Endothelial cell of umbilical vein (primary cell): Measurements from ENCODE around the gene TEX35. TPM values are rescaled to one million over a fixed set of nuclear protein-coding genes. Genes with fewer than 3 reads are reported as not detected.

ENCODE experiments used
- BruUV-seq: library from RNA; stranded (reverse); fragments of 400-500 nt; replicated peaks from 2 replicates; lab custom pipeline; 2021; lab: Mats Ljungman, UMichigan
- CTCF ChIA-PET: fragments of 300-600, 350-600 bp; sonication (Branson Sonifier 250); formaldehyde crosslinking; loops from one replicate; lab custom pipeline; 2021; ENCODE audit warnings: antibody characterized with exemption, inconsistent platforms; lab: Charles Lee
- POLR2A ChIA-PET: fragments of 300-600, 350-600 bp; sonication (Branson Sonifier 250); formaldehyde crosslinking; loops from one replicate; lab custom pipeline; 2021; ENCODE audit warnings: antibody characterized with exemption, inconsistent platforms; lab: Charles Lee
- DNase-seq: peaks from one replicate; pipeline ENCODE4 v3.0.0-alpha.2; 2011; ENCODE audit warnings: low read depth, low spot score
- FAIRE-seq: peaks from 2 replicates; lab custom pipeline; 2011; peaks lifted over from hg19 to GRCh38; lab: Jason Lieb, UNC
- H2AFZ ChIP-seq: 2 replicates; pipeline ENCODE4 v1.6.0; 2012; ENCODE audit warnings: low read depth, low read length, control low read depth, inconsistent platforms
- H3K27ac ChIP-seq: 2 replicates; pipeline ENCODE4 v1.5.1; 2011; ENCODE audit warnings: low read depth, mild to moderate bottlenecking, control low read depth, low read length, moderate library complexity; ENCODE audit not compliant: insufficient read depth
- H3K27me3 ChIP-seq, 2 experiments: 2 replicates each; pipeline versions ENCODE4 v1.6.0 to v1.6.1; 2011; ENCODE audit warnings: low read length in 2 of 2, mixed read lengths in 1 of 2; ENCODE audit not compliant: control insufficient read depth in 2 of 2, insufficient read depth in 2 of 2
- H3K36me3 ChIP-seq, 2 experiments: 2 replicates in 1 of 2; 3 replicates in 1 of 2; pipeline ENCODE4 v1.5.1; 2011; ENCODE audit warnings: low read length in 2 of 2, mild to moderate bottlenecking in 1 of 2, moderate library complexity in 1 of 2; ENCODE audit not compliant: control insufficient read depth in 2 of 2, insufficient read depth in 2 of 2; ENCODE audit errors: extremely low read depth in 1 of 2
- H3K4me1 ChIP-seq: 3 replicates; pipeline ENCODE4 v1.5.1; 2011; ENCODE audit warnings: mild to moderate bottlenecking, low read length; ENCODE audit not compliant: control insufficient read depth, insufficient read depth; ENCODE audit errors: extremely low read depth
- H3K4me2 ChIP-seq: 2 replicates; pipeline ENCODE4 v1.6.1; 2011; ENCODE audit warnings: low read length, control low read depth, mixed read lengths; ENCODE audit not compliant: insufficient read depth
- H3K4me3 ChIP-seq, 3 experiments: fragments of 200-600 bp in 1 of 3; sonication (generic), shearing (Covaris generic) in 1 of 3; replicated peaks in 1 of 3; 2 replicates each; pipeline ENCODE4 v1.5.1; 2011 to 2016; ENCODE audit warnings: control low read depth in 3 of 3, low read length in 3 of 3, mild to moderate bottlenecking in 2 of 3, inconsistent platforms in 1 of 3, low read depth in 1 of 3, moderate library complexity in 1 of 3; ENCODE audit not compliant: insufficient read depth in 1 of 3
- H3K79me2 ChIP-seq: 2 replicates; pipeline ENCODE4 v1.6.0; 2012; ENCODE audit warnings: low read length, inconsistent platforms; ENCODE audit not compliant: control insufficient read depth, insufficient read depth
- H3K9ac ChIP-seq: replicated peaks from 2 replicates; pipeline ENCODE3; 2011; ENCODE audit warnings: low read length, control low read depth; ENCODE audit not compliant: insufficient read depth; ENCODE audit errors: extremely low read depth
- H3K9me1 ChIP-seq: replicated peaks from 3 replicates; pipeline ENCODE4 v1.6.0; 2011; ENCODE audit warnings: mild to moderate bottlenecking, low read length; ENCODE audit not compliant: control insufficient read depth, insufficient read depth; ENCODE audit errors: extremely low read depth
- H3K9me3 ChIP-seq: replicated peaks from 2 replicates; pipeline ENCODE4 v1.5.1; 2012; ENCODE audit warnings: low read length, inconsistent platforms; ENCODE audit not compliant: control insufficient read depth, insufficient read depth
- H4K20me1 ChIP-seq: replicated peaks from 2 replicates; pipeline ENCODE3; 2011; ENCODE audit warnings: mild to moderate bottlenecking, low read length; ENCODE audit not compliant: control insufficient read depth, insufficient read depth; ENCODE audit errors: extremely low read depth
- CTCF ChIP-seq, 2 donors: IDR thresholded peaks; 1 replicate in 1 of 2; 2 replicates in 1 of 2; pipeline ENCODE4 v1.5.1; 2011; ENCODE audit warnings: low read length in 2 of 2, mild to moderate bottlenecking in 2 of 2, moderate library complexity in 2 of 2, control low read depth in 1 of 2, inconsistent platforms in 1 of 2, low read depth in 1 of 2; ENCODE audit not compliant: insufficient read depth in 1 of 2; ENCODE audit errors: extremely low read depth in 1 of 2
- FOS ChIP-seq: IDR thresholded peaks from 2 replicates; pipeline ENCODE4 v1.6.1; 2011; ENCODE audit warnings: mild to moderate bottlenecking, low read length, moderate library complexity, borderline replicate concordance; ENCODE audit not compliant: insufficient read depth
- GATA2 ChIP-seq: IDR thresholded peaks from 2 replicates; pipeline ENCODE4 v1.7.0; 2011; ENCODE audit warnings: low read depth, mild to moderate bottlenecking, moderate library complexity, mixed read lengths, low read length; ENCODE audit not compliant: insufficient read length, insufficient read depth
- dilution Hi-C: fragments of 300-500 bp; cut with MboI; formaldehyde crosslinking; loops from one replicate; pipeline ENCODE4 v1.15.0; 2019; ENCODE audit warnings: low sequenced_read_pairs; ENCODE audit not compliant: extremely low pct_ligation_motif_present
- intact Hi-C: fragments of 100-400 bp; cut with micrococcal nuclease; formaldehyde crosslinking; loops from one replicate; pipeline ENCODE4 v1.10.0; 2022
- polyA plus RNA-seq, 4 experiments: library from polyadenylated mRNA; depleted of rRNA in 3 of 4; stranded (reverse) in 3 of 4; unstranded in 1 of 4; fragments of >200 nt; gene quantifications; 2 replicates each; pipeline versions ENCODE4 v1.2.1 to v1.2.3, GENCODE V29; 2011 to 2012; ENCODE audit warnings: missing spikeins in 1 of 4
- total RNA-seq: library from RNA; stranded (reverse); gene quantifications from 2 replicates; pipeline ENCODE4 v1.2.3, GENCODE V29; 2021

Gene TEX35
- total and polyA plus RNA-seq, 2 donors (not counting 3 experiments of a cell fraction or from before 2014, with no cell fraction given) = not detected

GRCh38 chr1:178532392-178532791, 19.5 kb downstream of the TEX35 start:
- Histone ChIP-seq H3K9ac (no peak overlapping the region), H3K27me3 (no peaks in the 10 kb centered on the region), H3K9me3 (no peaks in the 10 kb centered on the region), H3K4me1 (no peaks in the 10 kb centered on the region), H2AFZ (peak overlapping the region; percentile 86), H3K9me1 (no peaks in the 10 kb centered on the region), H3K79me2 (no peaks in the 10 kb centered on the region), H3K4me3 (no peak overlapping the region), H3K36me3 (no peaks in the 10 kb centered on the region), H4K20me1 (no peaks in the 10 kb centered on the region), H3K4me2 (peak overlapping the region; percentile 62), H3K27ac (no peak overlapping the region)
- TF ChIP-seq CTCF (IDR thresholded peaks at IDR 0.05; ENCODE audit: extremely low read depth in 1 of 2, insufficient read depth in 1 of 2, low read depth in 1 of 2, low read length in 2 of 2) (peak; percentile 87 to 89), GATA2 (no peak), FOS (no peak)
- FAIRE-seq = peak; percentile 83
- peak; percentile 82 for DNase-seq
- no TSS peak for BruUV-seq
- ChIA-PET POLR2A (interaction anchor here (0.5 kb wide), 1 partner anchor 221 kb away, joined by 3 read pairs; no protein-coding TSS in a partner anchor), CTCF (interaction anchor here (0.5 to 14.6 kb wide), 30 partner anchors 8 to 836 kb away, joined by 3 to 349 read pairs (median 4); partner anchors contain the start of gene SOAT1)
- intact Hi-C loops (loop anchor here (1.0 to 5.0 kb wide), 5 partner anchors 220 to 550 kb away; partner anchors contain the start of gene TOR3A), dilution Hi-C loops (no loop called here)
